Stimulated activated CD8-positive, alpha-beta memory T cell treated with anti-CD3 and anti-CD28 coated beads, Interleukin-7, amount 100 ng/mL, for 4 hours (primary cell): Measurements from ENCODE around the gene DUSP10.

Experiments used
- DNase-seq, 2 donors: peaks; one replicate each; pipeline ENCODE4 v3.0.0-alpha.2; 2020; ENCODE audit warnings: low read depth in 2 of 2

Gene DUSP10

GRCh38 chr1:221696027-221696426 lies 45.9 kb downstream of the DUSP10 start:
- DNase-seq, result no peak

GRCh38 chr1:221695301-221695700 lies 46.6 kb downstream of the DUSP10 start:
- no peak for DNase-seq

GRCh38 chr1:221694109-221694508 lies 47.8 kb downstream of the DUSP10 start:
- DNase-seq, result no peak

- DNase-seq, result no peak
Observed at GRCh38 chr1:221693087-221693486, 48.8 kb downstream of the DUSP10 start.

- no peak for DNase-seq
Observed at GRCh38 chr1:221692643-221693042, 49.2 kb downstream of the DUSP10 start.

GRCh38 chr1:221691261-221691660 lies 50.6 kb downstream of the DUSP10 start:
- DNase-seq, result no peak

- DNase-seq, result no peak
Observed at GRCh38 chr1:221690858-221691257, 51.0 kb downstream of the DUSP10 start.

GRCh38 chr1:221689138-221689537 lies 52.8 kb downstream of the DUSP10 start:
- no peak for DNase-seq

GRCh38 chr1:221688488-221688843 lies 53.4 kb downstream of the DUSP10 start:
- DNase-seq, result no peak

- no peak for DNase-seq
Observed at GRCh38 chr1:221687836-221688487, 53.9 kb downstream of the DUSP10 start.

- DNase-seq, result no peak
Observed at GRCh38 chr1:221683681-221684080, 58.2 kb downstream of the DUSP10 start.

GRCh38 chr1:221680085-221680484 lies 61.8 kb downstream of the DUSP10 start:
- DNase-seq, result no peak

GRCh38 chr1:221678014-221678413 lies 63.9 kb downstream of the DUSP10 start:
- DNase-seq, result no peak

GRCh38 chr1:221675880-221676800 lies 65.7 kb downstream of the DUSP10 start:
- DNase-seq, result no peak

- no peak for DNase-seq
Observed at GRCh38 chr1:221672965-221673364, 68.9 kb downstream of the DUSP10 start.

- DNase-seq, result no peak
Observed at GRCh38 chr1:221672239-221672645, 69.6 kb downstream of the DUSP10 start.

GRCh38 chr1:221670081-221670480 lies 71.8 kb downstream of the DUSP10 start:
- no peak for DNase-seq

- DNase-seq, result no peak
Observed at GRCh38 chr1:221669441-221669840, 72.4 kb downstream of the DUSP10 start.

- no peak for DNase-seq
Observed at GRCh38 chr1:221667504-221667903, 74.4 kb downstream of the DUSP10 start.

- no peak for DNase-seq
Observed at GRCh38 chr1:221664253-221664652, 77.6 kb downstream of the DUSP10 start.

- DNase-seq, result no peak
Observed at GRCh38 chr1:221663321-221663720, 78.6 kb downstream of the DUSP10 start.

- DNase-seq, result no peak
Observed at GRCh38 chr1:221655766-221656305, 86.1 kb downstream of the DUSP10 start.
